GM21529 (cell line): ENCODE measurements around the gene MSH2.
"Not testable (repeated sequence)": the region's sequence is repeated elsewhere in the genome, so short reads cannot be mapped to it uniquely, and the experiment has no call there.

ENCODE experiments used
- ATAC-seq: cut with Tn5 transposase; IDR thresholded peaks from one replicate; pipeline ENCODE4 v1.9.1; 2021; ENCODE audit not compliant: unreplicated experiment

MSH2 gene

GRCh38 chr2:47406649-47407330 lies 3.8 kb downstream of the MSH2 start:
- not testable (repeated sequence) for ATAC-seq

GRCh38 chr2:47407976-47408375 lies 5.0 kb downstream of the MSH2 start:
- ATAC-seq = not testable (repeated sequence)

GRCh38 chr2:47414682-47415458 lies 11.9 kb downstream of the MSH2 start:
- ATAC-seq = no peak

GRCh38 chr2:47420214-47420613 lies 17.3 kb downstream of the MSH2 start:
- ATAC-seq = no peak

GRCh38 chr2:47420683-47421082 lies 17.7 kb downstream of the MSH2 start:
- ATAC-seq = not testable (repeated sequence)

- no peak for ATAC-seq
Observed at GRCh38 chr2:47422016-47422415, 19.1 kb downstream of the MSH2 start.

GRCh38 chr2:47422560-47422959 lies 19.6 kb downstream of the MSH2 start:
- no peak for ATAC-seq

- no peak for ATAC-seq
Observed at GRCh38 chr2:47426786-47427185, 23.8 kb downstream of the MSH2 start.

GRCh38 chr2:47429795-47430194 lies 26.8 kb downstream of the MSH2 start:
- ATAC-seq = no peak

- not testable (repeated sequence) for ATAC-seq
Observed at GRCh38 chr2:47433006-47433405, 30.1 kb downstream of the MSH2 start.

GRCh38 chr2:47433445-47433844 lies 30.5 kb downstream of the MSH2 start:
- not testable (repeated sequence) for ATAC-seq

GRCh38 chr2:47437287-47437686 lies 34.3 kb downstream of the MSH2 start:
- no peak for ATAC-seq

- no peak for ATAC-seq
Observed at GRCh38 chr2:47438106-47438505, 35.1 kb downstream of the MSH2 start.

GRCh38 chr2:47438783-47439182 lies 35.8 kb downstream of the MSH2 start:
- ATAC-seq = no peak

GRCh38 chr2:47451790-47452189 lies 48.8 kb downstream of the MSH2 start:
- ATAC-seq = no peak

- no peak for ATAC-seq
Observed at GRCh38 chr2:47452761-47453160, 49.8 kb downstream of the MSH2 start.

GRCh38 chr2:47454818-47455217 lies 51.9 kb downstream of the MSH2 start:
- not testable (repeated sequence) for ATAC-seq

GRCh38 chr2:47455411-47455810 lies 52.5 kb downstream of the MSH2 start:
- no peak for ATAC-seq

GRCh38 chr2:47456851-47457250 lies 53.9 kb downstream of the MSH2 start:
- no peak for ATAC-seq

GRCh38 chr2:47457268-47457667 lies 54.3 kb downstream of the MSH2 start:
- ATAC-seq = no peak

- no peak for ATAC-seq
Observed at GRCh38 chr2:47459021-47459420, 56.1 kb downstream of the MSH2 start.

GRCh38 chr2:47460766-47461165 lies 57.8 kb downstream of the MSH2 start:
- ATAC-seq = no peak
